H1 (cell line): ENCODE measurements around the gene FRMD4B. TPM values are rescaled to one million over a fixed set of nuclear protein-coding genes. Genes with fewer than 3 reads are reported as not detected.

Experiments used
- ASH2L ChIP-seq: fragments of 200-600, 300-600 bp; sonication (generic); IDR thresholded peaks from one replicate; pipeline ENCODE4 v1.7.1; 2017; ENCODE audit warnings: low read length
- BACH1 ChIP-seq: IDR thresholded peaks from 2 replicates; pipeline ENCODE4 v1.6.1; 2012; ENCODE audit warnings: low read length, improper control_type of control experiment
- BCL11A ChIP-seq, 2 experiments: IDR thresholded peaks; one replicate each; pipeline ENCODE4 v1.6.1; 2011; ENCODE audit warnings: low read depth in 2 of 2, low read length in 2 of 2, mild to moderate bottlenecking in 2 of 2
- CHD7 ChIP-seq: fragments of 300-600 bp; sonication (generic); IDR thresholded peaks from 2 replicates; pipeline ENCODE4 v1.7.1; 2012; ENCODE audit warnings: low read length, moderate library complexity, mild to moderate bottlenecking, inconsistent platforms; ENCODE audit not compliant: insufficient replicate concordance
- CREB1 ChIP-seq: IDR thresholded peaks from 2 replicates; pipeline ENCODE4 v1.6.1; 2012; ENCODE audit warnings: inconsistent platforms
- JUN ChIP-seq: IDR thresholded peaks from 2 replicates; pipeline ENCODE4 v1.6.1; 2011; ENCODE audit warnings: low read depth, mild to moderate bottlenecking, improper control_type of control experiment, low read length
- NANOG ChIP-seq: IDR thresholded peaks from 2 replicates; pipeline ENCODE4 v1.6.1; 2011; ENCODE audit warnings: low read length, low read depth, mild to moderate bottlenecking, inconsistent platforms; ENCODE audit not compliant: insufficient read depth, poor library complexity, severe bottlenecking
- TAF1 ChIP-seq: IDR thresholded peaks from 2 replicates; pipeline ENCODE4 v1.6.1; 2011; ENCODE audit warnings: mild to moderate bottlenecking, low read depth, low read length
- TEAD4 ChIP-seq: IDR thresholded peaks from 2 replicates; pipeline ENCODE4 v1.6.1; 2012; ENCODE audit warnings: low read depth, low read length, inconsistent platforms, mixed read lengths
- ZNF274 ChIP-seq: IDR thresholded peaks from 2 replicates; pipeline ENCODE4 v1.7.0; 2012; ENCODE audit warnings: low read length, borderline replicate concordance; ENCODE audit errors: extremely low read depth
- polyA plus RNA-seq, 7 experiments: library from polyadenylated mRNA; depleted of rRNA in 3 of 7; stranded (reverse) in 5 of 7; unstranded in 2 of 7; fragments of >200 nt in 5 of 7; fragments of 200-250 nt in 2 of 7; gene quantifications; 1 replicate in 5 of 7; 2 replicates in 1 of 7; 4 replicates in 1 of 7; pipeline versions ENCODE4 v1.2.1 to v1.2.3, GENCODE V29; 2011 to 2013; ENCODE audit warnings: missing spikeins in 2 of 7, mixed read lengths in 2 of 7
- total RNA-seq: library from RNA; stranded (reverse); fragmentation: NEBNext Ultra II Directional; extraction: Animal tissue kit (Norgen Biotek cat#: 25700); gene quantifications from 2 replicates; pipeline ENCODE4 v1.2.1, GENCODE V29; 2021
- TF ChIP-seq, protein P1 (sequence below): IDR thresholded peaks from 2 replicates; pipeline ENCODE4 v1.6.1; 2012; ENCODE audit warnings: low read length, inconsistent platforms

The FRMD4B gene
- total and polyA plus RNA-seq, 2 of the 8 experiments (the other 6 are each of a cell fraction or from before 2014, with no cell fraction given), result 2.7 to 7.2 TPM

DNA sequence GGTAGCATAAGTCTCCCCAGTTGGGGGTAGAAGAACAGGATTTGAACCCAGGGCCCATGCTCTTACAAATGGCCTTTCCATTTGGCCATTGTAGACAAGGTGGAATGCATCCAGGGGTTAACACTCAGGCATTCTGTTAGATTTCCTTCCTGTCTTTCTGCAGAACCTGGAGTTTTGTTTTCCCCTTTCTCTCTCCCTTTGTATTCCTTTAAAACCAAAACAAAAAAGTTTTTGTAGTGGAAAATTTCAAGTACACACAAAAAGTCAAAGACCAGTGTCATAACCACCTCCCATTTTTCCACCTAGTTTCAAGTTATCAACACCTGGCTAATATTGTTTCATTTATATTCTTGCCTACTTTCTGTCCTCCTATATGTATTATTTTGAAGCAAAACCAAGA is 26.0 kb downstream of the FRMD4B start (continued):
- TF ChIP-seq CHD7 (no peak), CREB1 (no peak), BCL11A (IDR thresholded peaks at IDR 0.05; ENCODE audit: low read depth in 2 of 2, low read length in 2 of 2) (no peak), JUN (no peak), TEAD4 (no peak), BACH1 (no peak), ZNF274 (no peak), TAF1 (no peak), ASH2L (no peak), NANOG (no peak)
- TF ChIP-seq, protein P1, sequence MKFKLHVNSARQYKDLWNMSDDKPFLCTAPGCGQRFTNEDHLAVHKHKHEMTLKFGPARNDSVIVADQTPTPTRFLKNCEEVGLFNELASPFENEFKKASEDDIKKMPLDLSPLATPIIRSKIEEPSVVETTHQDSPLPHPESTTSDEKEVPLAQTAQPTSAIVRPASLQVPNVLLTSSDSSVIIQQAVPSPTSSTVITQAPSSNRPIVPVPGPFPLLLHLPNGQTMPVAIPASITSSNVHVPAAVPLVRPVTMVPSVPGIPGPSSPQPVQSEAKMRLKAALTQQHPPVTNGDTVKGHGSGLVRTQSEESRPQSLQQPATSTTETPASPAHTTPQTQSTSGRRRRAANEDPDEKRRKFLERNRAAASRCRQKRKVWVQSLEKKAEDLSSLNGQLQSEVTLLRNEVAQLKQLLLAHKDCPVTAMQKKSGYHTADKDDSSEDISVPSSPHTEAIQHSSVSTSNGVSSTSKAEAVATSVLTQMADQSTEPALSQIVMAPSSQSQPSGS, result no peak
